HG03575 (cell line): Measurements from ENCODE around the gene EPHX1.
"Not testable (repeated sequence)": the region's sequence is repeated elsewhere in the genome, so short reads cannot be mapped to it uniquely, and the experiment has no call there.

Experiments used
- ATAC-seq: cut with Tn5 transposase; IDR thresholded peaks from one replicate; pipeline ENCODE4 v1.9.1; 2021; ENCODE audit not compliant: unreplicated experiment, insufficient number of reproducible peaks, low FRiP score; ENCODE audit errors: extremely low read depth

The EPHX1 gene

DNA sequence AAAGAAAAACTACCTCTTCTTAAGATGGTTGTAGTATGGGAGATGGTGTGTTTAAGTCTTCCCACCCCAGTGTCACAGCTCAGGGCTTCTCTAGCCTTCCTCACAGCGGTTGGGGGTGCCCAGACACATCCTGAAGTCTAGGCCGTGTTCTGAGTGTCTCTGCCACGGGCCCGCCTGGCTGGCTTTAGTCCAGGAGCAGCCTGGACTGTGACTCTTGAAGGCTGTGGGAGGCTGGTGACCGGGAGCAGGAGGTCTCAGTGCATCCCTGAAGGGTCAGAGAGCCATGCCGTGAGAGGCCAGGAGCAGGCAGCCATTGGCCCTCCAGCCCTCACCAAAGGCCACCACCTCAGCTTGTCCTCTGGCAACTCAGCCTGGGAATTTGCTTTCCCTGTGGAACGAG lies 4.5 kb downstream of the EPHX1 start:
- ATAC-seq, result no peak

DNA sequence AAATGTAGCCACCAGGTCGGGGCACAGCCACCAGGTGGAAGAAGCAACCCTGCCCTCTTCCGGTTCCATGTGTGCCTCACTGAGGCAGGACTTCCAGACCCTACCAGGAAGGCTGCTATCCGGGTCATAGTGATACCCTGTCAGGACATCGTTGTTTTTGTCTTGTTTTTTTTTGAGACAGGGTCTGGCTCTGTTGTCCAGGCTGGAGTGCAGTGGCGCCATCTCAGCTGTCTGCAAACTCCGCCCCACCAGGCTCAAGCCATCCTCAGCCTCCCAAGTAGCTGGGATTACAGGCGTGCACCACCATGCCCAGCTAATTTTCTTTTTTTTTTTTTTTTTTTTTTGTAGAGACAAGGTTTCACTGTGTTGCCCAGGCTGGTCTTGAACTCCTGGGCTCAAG lies 5.2 kb downstream of the EPHX1 start:
- ATAC-seq, result not testable (repeated sequence)

GRCh38 chr1:225815526-225816178 lies 5.7 kb downstream of the EPHX1 start:
- no peak for ATAC-seq

DNA sequence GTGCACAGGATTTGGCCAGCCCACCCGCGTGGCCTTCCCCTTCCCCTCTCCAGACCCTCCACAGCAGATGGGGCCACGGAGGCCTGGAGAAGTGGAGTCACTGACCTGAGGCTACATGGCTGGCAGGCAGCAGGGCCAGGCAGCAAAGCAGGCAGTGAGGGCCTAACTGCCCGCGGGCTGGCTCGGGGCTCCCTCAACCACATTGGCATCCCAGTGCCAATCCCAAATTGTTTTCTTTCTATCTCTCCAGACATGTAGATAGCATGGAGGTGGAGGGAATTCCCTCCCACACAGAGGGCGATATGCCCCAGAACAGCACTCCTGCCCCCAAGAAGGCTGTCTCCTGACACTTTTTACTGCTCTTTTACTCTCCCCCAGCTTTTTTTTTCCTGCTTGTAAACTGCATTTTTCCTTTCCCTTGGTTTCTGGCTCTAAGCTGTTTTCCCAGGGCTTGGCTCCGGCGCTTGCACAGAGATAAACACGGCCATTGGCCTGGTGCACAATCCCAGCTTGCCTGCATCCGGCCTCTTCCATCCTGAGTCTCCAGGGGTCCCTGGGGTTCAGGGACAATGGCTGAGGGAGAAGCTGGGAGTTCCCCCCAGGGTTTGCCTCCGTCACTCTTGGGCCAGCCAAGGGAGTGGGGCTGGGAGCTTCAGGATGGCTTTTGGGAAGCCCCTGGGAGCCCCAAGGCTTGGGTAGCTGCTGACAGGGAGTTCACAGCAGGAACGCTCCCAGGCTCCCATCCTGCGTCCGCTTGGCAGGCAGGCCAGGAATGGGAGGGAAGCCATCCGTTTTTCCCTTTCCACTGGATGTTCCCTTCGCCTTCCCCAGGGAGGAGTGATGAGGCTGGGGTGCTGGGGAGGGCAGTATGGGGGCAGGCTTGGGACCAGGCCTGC lies 7.0 kb downstream of the EPHX1 start:
- ATAC-seq, result no peak

GRCh38 chr1:225817611-225818061 lies 7.7 kb downstream of the EPHX1 start:
- ATAC-seq, result no peak

- no peak for ATAC-seq
These were observed 8.3 kb downstream of the EPHX1 start for GRCh38 chr1:225818229-225818628.

DNA sequence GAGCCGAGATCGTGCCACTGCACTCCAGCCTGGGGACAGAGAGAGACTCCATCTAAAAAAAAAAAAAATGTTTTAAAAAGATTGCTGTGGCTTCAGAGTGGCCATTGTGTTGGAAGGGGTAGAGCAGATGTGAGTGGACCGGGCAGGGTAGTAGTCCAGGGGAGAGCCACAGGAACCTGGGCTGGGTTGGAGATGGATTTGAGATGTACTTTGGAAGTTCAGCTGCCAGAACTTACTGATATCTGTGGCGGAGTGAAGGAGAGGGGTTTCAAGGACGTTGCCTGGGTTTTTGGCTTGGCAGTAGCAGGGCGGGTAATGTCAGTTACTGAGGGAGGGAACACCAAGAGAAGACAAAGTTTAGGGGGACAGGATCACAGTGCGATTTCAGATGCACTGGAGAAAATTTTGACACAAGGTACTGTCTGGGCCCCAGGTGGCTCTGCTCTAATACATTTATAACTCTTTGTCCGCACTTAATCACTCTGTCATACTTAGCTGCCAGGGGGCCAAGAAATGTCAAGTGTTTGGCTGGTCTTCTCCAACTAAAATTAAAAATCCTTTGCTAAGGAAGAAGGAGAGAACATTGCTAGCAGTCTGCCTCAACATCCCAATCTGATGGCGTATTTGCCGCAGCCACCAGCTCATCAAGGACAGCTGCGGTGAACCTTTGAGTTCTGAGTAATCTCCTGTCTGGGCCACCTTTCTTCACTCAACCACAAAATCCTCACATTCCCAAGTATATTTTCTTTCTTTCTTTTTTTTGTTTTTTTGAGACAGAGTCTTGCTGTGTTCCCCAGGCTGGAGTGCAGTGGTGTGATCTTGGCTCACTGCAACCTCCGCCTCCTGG lies 9.6 kb downstream of the EPHX1 start:
- no peak for ATAC-seq

- ATAC-seq, result no peak
These were observed 10.7 kb downstream of the EPHX1 start for GRCh38 chr1:225820522-225821120.

- no peak for ATAC-seq
These were observed 12.9 kb downstream of the EPHX1 start for GRCh38 chr1:225822655-225823403.

DNA sequence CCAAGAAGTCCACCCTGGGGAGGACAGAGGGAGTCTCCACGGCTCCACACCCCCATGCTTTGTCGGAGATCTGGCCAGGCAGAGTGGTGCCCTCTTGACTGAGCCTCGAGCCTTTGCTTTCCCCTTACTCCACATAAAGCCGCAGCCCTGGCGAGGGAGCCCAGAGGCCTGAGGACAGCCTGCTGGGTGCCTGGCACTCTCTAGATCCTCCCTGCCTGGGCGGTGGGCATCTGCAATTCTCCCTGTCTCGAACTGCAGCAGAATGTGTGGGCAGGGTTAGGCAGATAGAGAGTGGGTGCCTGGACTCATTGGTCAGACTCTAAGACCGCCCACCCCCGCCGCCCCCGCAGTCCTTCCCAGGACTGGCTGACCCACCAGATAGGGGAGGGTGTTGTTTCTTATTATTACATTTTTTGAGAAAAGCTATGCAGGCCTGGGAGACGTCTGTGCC lies 13.9 kb downstream of the EPHX1 start:
- no peak for ATAC-seq

DNA sequence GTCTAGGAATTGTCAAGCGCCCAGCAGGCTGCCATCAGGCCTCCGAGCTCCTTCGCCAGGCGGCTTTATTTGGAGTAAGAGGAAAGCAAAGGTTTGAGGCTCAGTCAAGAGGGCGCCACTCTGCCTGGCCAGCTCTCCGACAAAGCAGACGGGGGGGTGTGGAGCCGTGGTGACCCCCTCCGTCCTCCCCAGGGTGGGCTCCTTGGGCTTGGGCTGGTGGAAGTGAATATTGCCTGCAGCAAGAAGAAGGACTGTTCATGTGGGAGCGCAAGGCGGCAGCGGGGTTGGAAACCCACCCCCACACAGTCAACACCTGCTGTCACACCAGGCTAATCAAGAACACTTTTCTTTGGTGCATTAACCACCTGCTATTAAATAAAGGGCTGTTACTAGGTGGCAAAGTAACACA lies 14.6 kb downstream of the EPHX1 start:
- no peak for ATAC-seq

GRCh38 chr1:225825078-225825477 lies 15.2 kb downstream of the EPHX1 start:
- no peak for ATAC-seq

GRCh38 chr1:225825607-225826007 lies 15.7 kb downstream of the EPHX1 start:
- ATAC-seq, result no peak

DNA sequence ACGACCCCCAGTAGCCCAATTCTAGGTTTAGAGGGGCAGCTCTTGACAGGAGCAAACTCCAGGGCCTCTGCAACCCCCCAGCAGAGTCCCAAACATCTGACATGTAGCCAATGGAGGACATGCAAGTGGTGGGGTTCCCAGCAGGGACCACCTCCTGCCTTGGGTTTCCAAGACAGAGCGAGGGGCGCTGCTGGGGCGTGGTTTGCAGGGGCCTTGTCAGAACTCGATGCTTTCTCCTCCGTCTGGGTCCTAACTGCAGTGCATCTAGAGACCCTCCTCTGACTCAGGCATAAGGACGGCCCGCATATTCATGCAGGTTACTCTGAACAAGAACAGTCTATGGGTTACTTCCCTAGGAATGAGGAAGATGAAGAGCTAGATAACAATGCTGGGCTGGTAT lies 17.2 kb downstream of the EPHX1 start:
- ATAC-seq, result no peak

DNA sequence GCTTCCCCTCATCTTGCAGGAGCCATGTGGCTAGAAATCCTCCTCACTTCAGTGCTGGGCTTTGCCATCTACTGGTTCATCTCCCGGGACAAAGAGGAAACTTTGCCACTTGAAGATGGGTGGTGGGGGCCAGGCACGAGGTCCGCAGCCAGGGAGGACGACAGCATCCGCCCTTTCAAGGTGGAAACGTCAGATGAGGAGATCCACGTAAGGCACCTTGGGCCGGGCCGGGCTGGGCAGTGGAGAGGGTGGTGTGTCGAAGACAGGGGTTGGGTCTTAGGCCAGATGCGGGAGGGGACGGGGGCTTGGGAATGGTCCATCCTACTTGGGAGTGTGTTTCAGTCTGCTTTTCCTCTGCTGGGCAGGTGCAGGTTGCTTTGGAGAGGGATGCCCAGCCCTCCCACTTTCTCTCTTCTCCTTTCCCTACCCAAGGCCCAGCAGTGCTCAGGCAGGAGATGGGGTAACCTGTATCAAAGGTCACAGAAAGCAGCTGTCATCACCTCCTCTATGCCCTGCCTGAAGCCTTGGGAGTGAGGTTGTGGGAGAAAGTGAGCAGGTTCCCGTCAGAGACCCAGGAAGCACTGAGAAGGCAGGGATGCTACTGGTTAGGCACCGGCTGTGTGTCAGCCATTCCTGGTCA lies 18.9 kb downstream of the EPHX1 start:
- ATAC-seq, result no peak

GRCh38 chr1:225830841-225831240 lies 20.9 kb downstream of the EPHX1 start:
- no peak for ATAC-seq

DNA sequence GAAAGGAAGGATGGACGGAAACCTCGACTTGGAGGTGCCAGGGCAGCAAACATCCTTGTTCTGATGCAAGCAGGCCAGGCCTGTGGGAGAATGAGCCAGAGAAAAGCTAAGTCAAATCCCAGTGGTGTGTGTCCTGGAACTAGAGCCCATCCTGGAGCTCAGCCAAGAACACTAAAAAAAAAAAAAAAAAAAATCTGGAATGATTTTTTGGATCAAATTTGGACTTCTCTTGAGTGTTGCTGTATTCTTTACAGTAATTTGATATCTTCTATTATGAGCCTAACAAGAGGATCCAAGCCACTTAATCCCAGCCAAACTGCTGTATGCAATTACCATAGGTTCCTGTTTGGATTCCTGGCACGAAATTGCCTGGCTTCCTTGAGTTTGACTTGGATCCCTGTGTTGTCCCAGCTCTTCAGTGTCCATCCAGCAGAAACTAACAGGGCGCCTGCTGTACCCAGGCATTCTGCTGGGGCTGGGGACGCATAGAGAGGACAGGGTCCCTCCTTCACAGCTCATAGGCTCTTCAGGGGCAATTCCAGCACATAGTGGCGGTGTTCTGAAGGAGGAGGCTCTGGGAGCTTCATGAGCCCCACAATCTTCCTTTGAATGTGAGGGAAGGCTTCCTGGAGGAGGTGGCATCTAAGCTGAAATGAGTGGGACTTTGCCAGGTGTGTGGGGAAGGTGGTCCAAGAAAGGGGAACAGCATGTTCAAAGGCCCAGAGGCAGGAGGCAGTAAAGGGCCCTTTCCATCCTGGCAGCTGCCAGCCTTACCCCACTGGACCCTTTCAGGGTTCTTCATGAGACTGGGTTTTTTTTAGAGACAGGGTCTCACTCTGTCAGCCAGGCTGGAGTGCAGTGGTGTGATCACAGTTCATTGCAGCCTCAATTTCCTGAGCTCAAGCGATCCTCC lies 24.7 kb downstream of the EPHX1 start:
- no peak for ATAC-seq
